ENCODE results near the gene CDC37L1.

DNA sequence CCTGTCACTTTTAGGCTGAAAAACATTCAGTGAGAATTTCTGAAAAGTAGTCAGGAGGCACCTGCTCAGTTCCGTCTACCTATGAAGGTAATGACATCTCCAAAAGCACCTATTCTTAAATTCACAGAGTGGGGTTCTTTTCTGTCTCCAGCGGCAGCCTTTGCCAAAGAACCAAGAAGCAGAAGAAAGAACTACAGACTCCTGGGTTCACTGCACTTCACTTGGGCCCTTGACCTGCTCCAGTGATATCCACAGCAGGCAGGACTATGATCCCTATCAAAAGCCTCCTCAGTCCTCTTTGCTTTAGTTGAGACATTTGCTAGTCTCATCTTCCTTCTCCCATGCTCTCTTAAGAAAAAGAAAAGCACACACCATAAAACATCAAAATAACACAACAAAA, 37.0 kb upstream of the CDC37L1 start:
- TF ChIP-seq, protein P1, sequence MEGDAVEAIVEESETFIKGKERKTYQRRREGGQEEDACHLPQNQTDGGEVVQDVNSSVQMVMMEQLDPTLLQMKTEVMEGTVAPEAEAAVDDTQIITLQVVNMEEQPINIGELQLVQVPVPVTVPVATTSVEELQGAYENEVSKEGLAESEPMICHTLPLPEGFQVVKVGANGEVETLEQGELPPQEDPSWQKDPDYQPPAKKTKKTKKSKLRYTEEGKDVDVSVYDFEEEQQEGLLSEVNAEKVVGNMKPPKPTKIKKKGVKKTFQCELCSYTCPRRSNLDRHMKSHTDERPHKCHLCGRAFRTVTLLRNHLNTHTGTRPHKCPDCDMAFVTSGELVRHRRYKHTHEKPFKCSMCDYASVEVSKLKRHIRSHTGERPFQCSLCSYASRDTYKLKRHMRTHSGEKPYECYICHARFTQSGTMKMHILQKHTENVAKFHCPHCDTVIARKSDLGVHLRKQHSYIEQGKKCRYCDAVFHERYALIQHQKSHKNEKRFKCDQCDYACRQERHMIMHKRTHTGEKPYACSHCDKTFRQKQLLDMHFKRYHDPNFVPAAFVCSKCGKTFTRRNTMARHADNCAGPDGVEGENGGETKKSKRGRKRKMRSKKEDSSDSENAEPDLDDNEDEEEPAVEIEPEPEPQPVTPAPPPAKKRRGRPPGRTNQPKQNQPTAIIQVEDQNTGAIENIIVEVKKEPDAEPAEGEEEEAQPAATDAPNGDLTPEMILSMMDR (IDR thresholded peaks at IDR 0.05): no peak
- no peak for TF ChIP-seq POLR2A (IDR thresholded peaks at IDR 0.05)
- no peak for TF ChIP-seq POLR2AphosphoS5 (IDR thresholded peaks at IDR 0.05)

All from gastroesophageal sphincter (tissue), 3 donors.